ENCODE data around the gene HIP1.

- TF ChIP-seq CTCF (conservative IDR thresholded peaks at IDR 0.05) (no peak), EZH2 (IDR thresholded peaks at IDR 0.05; ENCODE audit: low read depth) (no peak)
Measured at GRCh38 chr7:75657866-75658265, 80.9 kb downstream of the HIP1 start.

All from PC-9 (cell line).